B cell (primary cell): ENCODE results near the gene SYCP3. TPM values are rescaled to one million over a fixed set of nuclear protein-coding genes. Genes with fewer than 3 reads are reported as not detected.

Experiments
- ATAC-seq: fragments of 200-7000 bp; cut with Tn5 transposase; one replicate; pipeline ENCODE4 v1.10.0; 2021; ENCODE audit warnings: low read depth, mild to moderate bottlenecking, moderate number of reproducible peaks, moderate library complexity
- CTCF ChIA-PET: fragments of 350-600 bp; sonication (Branson Sonifier 250); formaldehyde crosslinking; loops from one replicate; lab custom pipeline; 2021; ENCODE audit warnings: antibody characterized with exemption, inconsistent platforms; lab: Charles Lee
- POLR2A ChIA-PET: fragments of 350-600 bp; sonication (Branson Sonifier 250); formaldehyde crosslinking; loops from one replicate; lab custom pipeline; 2021; ENCODE audit warnings: antibody characterized with exemption; lab: Charles Lee
- DNase-seq: peaks from one replicate; pipeline ENCODE4 v3.0.0; 2013
- H2AFZ ChIP-seq: 2 replicates; pipeline ENCODE4 v1.6.1; 2012; ENCODE audit warnings: mild to moderate bottlenecking, low read depth, low read length; ENCODE audit not compliant: insufficient read depth, poor library complexity, severe bottlenecking
- H3K27ac ChIP-seq, 2 donors: 1 replicate in 1 of 2; 2 replicates in 1 of 2; pipeline ENCODE4 v1.5.1; 2012 to 2013; ENCODE audit warnings: low read length in 2 of 2, mild to moderate bottlenecking in 2 of 2, moderate library complexity in 1 of 2
- H3K27me3 ChIP-seq, 4 experiments: fragments of 200-600 bp in 1 of 4; sonication (generic) in 1 of 4; replicated peaks in 1 of 4; 1 replicate in 2 of 4; 2 replicates in 2 of 4; pipeline versions ENCODE4 v1.6.1 to v1.7.0; 2013 to 2016; ENCODE audit warnings: low read length in 3 of 4, mild to moderate bottlenecking in 2 of 4, mixed read lengths in 1 of 4, moderate library complexity in 1 of 4; ENCODE audit not compliant: insufficient read depth in 4 of 4, control insufficient read depth in 3 of 4; ENCODE audit errors: control extremely low read depth in 1 of 4
- H3K36me3 ChIP-seq, 2 experiments: replicated peaks in 1 of 2; 1 replicate in 1 of 2; 2 replicates in 1 of 2; pipeline versions ENCODE4 v1.6.1 to v1.7.1; 2013; ENCODE audit warnings: low read length in 1 of 2; ENCODE audit not compliant: insufficient read depth in 2 of 2, control insufficient read depth in 1 of 2; ENCODE audit errors: control extremely low read depth in 1 of 2, extremely low read depth in 1 of 2
- H3K4me1 ChIP-seq, 2 donors: fragments of 200-600 bp in 1 of 2; sonication (generic) in 1 of 2; 1 replicate in 1 of 2; 2 replicates in 1 of 2; pipeline versions ENCODE4 v1.5.1 to v1.6.1; 2013 to 2017; ENCODE audit warnings: low read length in 2 of 2; ENCODE audit not compliant: control insufficient read depth in 2 of 2, insufficient read depth in 2 of 2
- H3K4me2 ChIP-seq: replicated peaks from 2 replicates; pipeline ENCODE3; 2012; ENCODE audit warnings: mild to moderate bottlenecking, low read depth, low read length; ENCODE audit not compliant: poor library complexity, severe bottlenecking
- H3K4me3 ChIP-seq, 5 experiments: fragments of 200-600 bp in 1 of 5; sonication (generic) in 1 of 5; 1 replicate in 3 of 5; 2 replicates in 2 of 5; pipeline versions ENCODE4 v1.5.1 to v1.7.0; 2011 to 2016; ENCODE audit warnings: low read length in 4 of 5, mild to moderate bottlenecking in 4 of 5, low read depth in 2 of 5, control low read depth in 1 of 5, moderate library complexity in 1 of 5; ENCODE audit not compliant: insufficient read depth in 1 of 5; ENCODE audit errors: control extremely low read depth in 1 of 5, extremely low read depth in 1 of 5
- H3K79me2 ChIP-seq: fragments of 200-600 bp; sonication (generic); one replicate; pipeline ENCODE4 v1.6.0; 2016; ENCODE audit warnings: low read length; ENCODE audit not compliant: control insufficient read depth, insufficient read depth
- H3K9ac ChIP-seq: fragments of 200-600 bp; sonication (generic); 2 replicates; pipeline ENCODE4 v1.6.1; 2017; ENCODE audit warnings: mild to moderate bottlenecking, low read length, moderate library complexity
- H3K9me3 ChIP-seq, 3 donors: one replicate each; pipeline versions ENCODE4 v1.6.1 to v1.7.1; 2013; ENCODE audit warnings: low read length in 2 of 3; ENCODE audit not compliant: control insufficient read depth in 2 of 3, insufficient read depth in 1 of 3; ENCODE audit errors: control extremely low read depth in 1 of 3
- H4K20me1 ChIP-seq: 2 replicates; pipeline ENCODE4 v1.6.0; 2012; ENCODE audit warnings: mild to moderate bottlenecking, low read length; ENCODE audit not compliant: insufficient read depth, control insufficient read depth, poor library complexity, severe bottlenecking
- H3K27ac Mint-ChIP-seq: one replicate; pipeline ENCODE4 v1.8.0; 2021; ENCODE audit warnings: mixed read lengths
- H3K27me3 Mint-ChIP-seq: one replicate; pipeline ENCODE4 v1.8.0; 2021; ENCODE audit warnings: mixed read lengths
- H3K4me1 Mint-ChIP-seq: one replicate; pipeline ENCODE4 v1.8.0; 2021; ENCODE audit warnings: mixed read lengths
- H3K4me3 Mint-ChIP-seq: one replicate; pipeline ENCODE4 v1.8.0; 2021; ENCODE audit warnings: mixed read lengths
- H3K9me3 Mint-ChIP-seq: one replicate; pipeline ENCODE4 v1.8.0; 2022; ENCODE audit warnings: mixed read lengths; ENCODE audit not compliant: insufficient read depth
- EZH2 ChIP-seq: IDR thresholded peaks from 2 replicates; pipeline ENCODE4 v1.6.1; 2012; ENCODE audit warnings: borderline replicate concordance, low read depth, mild to moderate bottlenecking, moderate library complexity, low read length; ENCODE audit not compliant: insufficient read depth, poor library complexity, severe bottlenecking
- WGBS: methylation state at CpG from one replicate; pipeline ENCODE4 v1.1.5; 2013; ENCODE audit warnings: missing lambda C conversion rate; ENCODE audit not compliant: insufficient coverage; 5-methylcytosine and 5-hydroxymethylcytosine counted together
- intact Hi-C: fragments of 100-400 bp; cut with micrococcal nuclease; formaldehyde crosslinking; loops from one replicate; pipeline ENCODE4 v1.10.0; 2022
- polyA plus RNA-seq: library from polyadenylated mRNA; depleted of rRNA; stranded (reverse); fragments of >200 nt; gene quantifications from 2 replicates; pipeline ENCODE4 v1.2.3, GENCODE V29; 2012
- total RNA-seq, 2 donors: library from RNA; stranded (reverse); fragments of 120-200 nt in 1 of 2; gene quantifications; 1 replicate in 1 of 2; 2 replicates in 1 of 2; pipeline versions ENCODE4 v1.2.3 to v1.2.4, GENCODE V29; 2013 to 2022
- TF ChIP-seq, protein P1 (sequence below): fragments of 200-600 bp; IDR thresholded peaks from one replicate; pipeline ENCODE4 v1.8.0; 2022; ENCODE audit warnings: antibody characterized with exemption, mild to moderate bottlenecking

SYCP3 gene
- total and polyA plus RNA-seq, 2 donors (not counting 1 experiment from before 2014, with no cell fraction given), result 0.04 to 0.12 TPM

DNA sequence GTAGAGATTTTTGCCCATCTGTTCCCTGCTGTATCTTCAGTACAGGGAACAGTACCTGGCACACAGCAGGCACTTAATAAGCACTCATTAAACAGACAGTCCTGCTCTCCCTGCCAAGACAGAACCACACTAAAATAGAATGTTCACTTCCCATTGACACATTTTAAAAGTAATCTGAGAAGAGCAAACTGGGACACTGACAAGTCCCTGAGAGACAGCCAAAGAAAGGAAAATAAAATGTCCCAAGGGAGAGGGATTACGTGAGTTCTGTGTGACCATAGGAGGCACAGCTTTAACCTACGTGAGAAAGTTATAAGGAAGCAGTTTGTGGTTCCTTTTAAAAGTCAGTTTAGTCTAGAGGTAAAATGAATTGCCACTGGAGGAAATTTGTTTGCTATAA lies 43.9 kb upstream of the SYCP3 start:
- intact Hi-C loops, result no loop called here
- Mint-ChIP-seq H3K9me3 (no peaks in the 10 kb centered on the region), H3K4me1 (peaks cover 18% of the 10 kb centered on the region), H3K27ac (no peak overlapping the region), H3K4me3 (no peak overlapping the region), H3K27me3 (no peaks in the 10 kb centered on the region)
- DNase-seq (no peak), ATAC-seq (no peak)
- POLR2A ChIA-PET, result no interaction called here
- no peaks in the 10 kb centered on the region for H3K9me3 ChIP-seq
- H3K4me3 ChIP-seq, result no peak overlapping the region
- no peak overlapping the region for H3K9ac ChIP-seq
- H3K27me3 ChIP-seq, result no peaks in the 10 kb centered on the region
- CTCF ChIA-PET, result no interaction called here
- 32% methylated on average over 2 of the region's 2 CpGs for WGBS
- TF ChIP-seq, protein P1, sequence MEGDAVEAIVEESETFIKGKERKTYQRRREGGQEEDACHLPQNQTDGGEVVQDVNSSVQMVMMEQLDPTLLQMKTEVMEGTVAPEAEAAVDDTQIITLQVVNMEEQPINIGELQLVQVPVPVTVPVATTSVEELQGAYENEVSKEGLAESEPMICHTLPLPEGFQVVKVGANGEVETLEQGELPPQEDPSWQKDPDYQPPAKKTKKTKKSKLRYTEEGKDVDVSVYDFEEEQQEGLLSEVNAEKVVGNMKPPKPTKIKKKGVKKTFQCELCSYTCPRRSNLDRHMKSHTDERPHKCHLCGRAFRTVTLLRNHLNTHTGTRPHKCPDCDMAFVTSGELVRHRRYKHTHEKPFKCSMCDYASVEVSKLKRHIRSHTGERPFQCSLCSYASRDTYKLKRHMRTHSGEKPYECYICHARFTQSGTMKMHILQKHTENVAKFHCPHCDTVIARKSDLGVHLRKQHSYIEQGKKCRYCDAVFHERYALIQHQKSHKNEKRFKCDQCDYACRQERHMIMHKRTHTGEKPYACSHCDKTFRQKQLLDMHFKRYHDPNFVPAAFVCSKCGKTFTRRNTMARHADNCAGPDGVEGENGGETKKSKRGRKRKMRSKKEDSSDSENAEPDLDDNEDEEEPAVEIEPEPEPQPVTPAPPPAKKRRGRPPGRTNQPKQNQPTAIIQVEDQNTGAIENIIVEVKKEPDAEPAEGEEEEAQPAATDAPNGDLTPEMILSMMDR, result no peak
- no peak for TF ChIP-seq EZH2
- no peaks in the 10 kb centered on the region for H3K79me2 ChIP-seq
- H3K4me2 ChIP-seq, result no peak overlapping the region
- no peak overlapping the region for H3K27ac ChIP-seq
- no peaks in the 10 kb centered on the region for H4K20me1 ChIP-seq
- H3K36me3 ChIP-seq, result peaks cover 1 to 6% of the 10 kb centered on the region in 2 experiments
- no peak overlapping the region for H2AFZ ChIP-seq
- peaks cover 5 to 7% of the 10 kb centered on the region in 2 donors for H3K4me1 ChIP-seq

DNA sequence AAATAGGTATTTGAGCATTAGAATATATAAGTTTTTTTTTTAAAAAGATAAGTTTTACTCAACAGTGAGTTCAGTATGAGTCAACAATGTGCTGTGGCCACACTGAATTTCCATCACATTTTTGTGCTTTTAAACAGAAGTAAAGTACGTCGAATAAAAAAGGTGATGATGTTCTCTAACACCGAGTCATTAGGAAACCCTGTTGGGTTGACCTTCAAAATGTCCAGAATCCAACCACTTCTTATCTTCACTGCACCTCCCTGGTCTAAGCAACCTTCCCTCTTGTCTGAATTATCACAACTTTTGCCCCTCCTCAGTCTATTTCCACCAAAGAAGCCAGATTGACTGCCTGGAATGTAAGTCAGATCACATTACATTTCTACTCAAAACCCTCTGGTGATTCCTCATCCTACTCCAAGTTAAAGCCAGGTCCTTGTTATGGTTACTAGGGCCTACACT lies 43.0 kb upstream of the SYCP3 start:
- Histone ChIP-seq H3K4me3 (no peak overlapping the region), H3K27me3 (no peaks in the 10 kb centered on the region), H3K36me3 (peaks cover 1 to 6% of the 10 kb centered on the region in 2 experiments), H3K9ac (no peak overlapping the region), H3K27ac (no peak overlapping the region), H2AFZ (no peak overlapping the region), H3K79me2 (no peaks in the 10 kb centered on the region), H3K4me1 (peaks cover 5 to 7% of the 10 kb centered on the region in 2 donors), H3K9me3 (no peaks in the 10 kb centered on the region), H3K4me2 (no peak overlapping the region), H4K20me1 (no peaks in the 10 kb centered on the region)
- Mint-ChIP-seq H3K4me1 (peaks cover 18% of the 10 kb centered on the region), H3K9me3 (no peaks in the 10 kb centered on the region), H3K27me3 (no peaks in the 10 kb centered on the region), H3K27ac (no peak overlapping the region), H3K4me3 (no peak overlapping the region)
- CTCF ChIA-PET, result interaction anchor here (2.0 kb wide), 1 partner anchor 9 kb away, joined by 9 read pairs; no protein-coding TSS in a partner anchor
- ATAC-seq (no peak), DNase-seq (no peak)
- TF ChIP-seq EZH2, result no peak
- TF ChIP-seq, protein P1, result no peak
- POLR2A ChIA-PET, result no interaction called here
- intact Hi-C loops, result no loop called here
- WGBS, result 91% methylated on average over 3 of the region's 3 CpGs
